ENCODE measurements around the gene EPAS1. TPM values are rescaled to one million over a fixed set of nuclear protein-coding genes. Genes with fewer than 3 reads are reported as not detected.

EPAS1 gene
- 104 to 144 TPM (median 125 TPM) in 5 replicates for total RNA-seq (2022; extraction: Qiagen RNA extraction; ENCODE audit: low read depth)

GRCh38 chr2:46296840-46297545 lies at the start of gene EPAS1:
Gene EPAS1 (plus strand): TSS chr2:46297407. CDS start chr2:46297912, 505 bp downstream.

Other genes with a start within 250 kb of the EPAS1 start
- gene TMEM247, start 182.2 kb downstream of the EPAS1 start, total RNA-seq (2022; extraction: Qiagen RNA extraction; ENCODE audit: low read depth), result not detected in 5 replicates
- 38.4 to 54.7 TPM (median 49.7 TPM) in 5 replicates for gene RHOQ, start 245.1 kb downstream of the EPAS1 start, total RNA-seq (2022; extraction: Qiagen RNA extraction; ENCODE audit: low read depth)
- 10.7 to 14.6 TPM (median 13.0 TPM) in 5 replicates for gene ATP6V1E2, start 245.2 kb downstream of the EPAS1 start, total RNA-seq (2022; extraction: Qiagen RNA extraction; ENCODE audit: low read depth)